Measurements from ENCODE around the gene DNAJC13. TPM values are rescaled to one million over a fixed set of nuclear protein-coding genes. Genes with fewer than 3 reads are reported as not detected.

Gene DNAJC13
- total RNA-seq, 1 experiment from 2014 or later = 33.0 TPM

GRCh38 chr3:132504375-132504933, 87.2 kb downstream of the DNAJC13 start:
- no TSS peak for BruUV-seq (replicated peaks)
- Mint-ChIP-seq H3K36me3 (ENCODE audit: insufficient read depth, unreplicated experiment) (peaks cover 82% of the 10 kb centered on the region), H3K4me1 (ENCODE audit: insufficient read depth, unreplicated experiment) (no peaks in the 10 kb centered on the region), H3K27me3 (ENCODE audit: insufficient read depth, unreplicated experiment) (no peaks in the 10 kb centered on the region), H3K9me3 (ENCODE audit: unreplicated experiment) (no peaks in the 10 kb centered on the region), H3K4me3 (ENCODE audit: unreplicated experiment) (no peak overlapping the region), H3K27ac (ENCODE audit: low read depth, unreplicated experiment) (no peak overlapping the region)
- intact Hi-C loops (cut with micrococcal nuclease) = no loop called here
- ChIA-PET CTCF (interaction anchor here (0.5 to 1.6 kb wide), 5 partner anchors 9 to 138 kb away, joined by 3 to 4 read pairs (median 3); no protein-coding TSS in a partner anchor), POLR2A (interaction anchor here (0.7 kb wide), 1 partner anchor 1124 kb away, joined by 3 read pairs; no protein-coding TSS in a partner anchor)
- TF ChIP-seq CTCF (IDR thresholded peaks at IDR 0.05; ENCODE audit: unreplicated experiment) = no peak
- DNase-seq (ENCODE audit: unreplicated experiment) = no peak

GRCh38 chr3:132507657-132508056, 90.4 kb downstream of the DNAJC13 start:
- ChIA-PET CTCF (interaction anchor here (0.6 to 1.4 kb wide), 4 partner anchors 20 to 1463 kb away, joined by 3 to 4 read pairs (median 3); no protein-coding TSS in a partner anchor), POLR2A (interaction anchor here (0.6 kb wide), 1 partner anchor 203 kb away, joined by 4 read pairs; no protein-coding TSS in a partner anchor)
- TF ChIP-seq CTCF (IDR thresholded peaks at IDR 0.05; ENCODE audit: unreplicated experiment) = no peak
- H3K4me1 Mint-ChIP-seq (ENCODE audit: insufficient read depth, unreplicated experiment) = no peaks in the 10 kb centered on the region
- no peaks in the 10 kb centered on the region for H3K9me3 Mint-ChIP-seq (ENCODE audit: unreplicated experiment)
- no peak overlapping the region for H3K4me3 Mint-ChIP-seq (ENCODE audit: unreplicated experiment)
- H3K27me3 Mint-ChIP-seq (ENCODE audit: insufficient read depth, unreplicated experiment) = no peaks in the 10 kb centered on the region
- intact Hi-C loops (cut with micrococcal nuclease) = no loop called here
- H3K36me3 Mint-ChIP-seq (ENCODE audit: insufficient read depth, unreplicated experiment) = peaks cover 66% of the 10 kb centered on the region
- H3K27ac Mint-ChIP-seq (ENCODE audit: low read depth, unreplicated experiment) = no peak overlapping the region
- peak; percentile 5 for DNase-seq (ENCODE audit: unreplicated experiment)
- BruUV-seq (replicated peaks) = no TSS peak

GRCh38 chr3:132509096-132509495, 91.8 kb downstream of the DNAJC13 start:
- TF ChIP-seq CTCF (IDR thresholded peaks at IDR 0.05; ENCODE audit: unreplicated experiment) = no peak
- ChIA-PET POLR2A (interaction anchor here (0.6 to 0.7 kb wide), 2 partner anchors 23 to 91 kb away, joined by 3 read pairs; no protein-coding TSS in a partner anchor), CTCF (interaction anchor here (0.9 to 1.4 kb wide), 4 partner anchors 18 to 471 kb away, joined by 3 to 4 read pairs (median 3); no protein-coding TSS in a partner anchor)
- intact Hi-C loops (cut with micrococcal nuclease) = no loop called here
- no peak overlapping the region for H3K4me3 Mint-ChIP-seq (ENCODE audit: unreplicated experiment)
- H3K36me3 Mint-ChIP-seq (ENCODE audit: insufficient read depth, unreplicated experiment) = peaks cover 74% of the 10 kb centered on the region
- H3K27me3 Mint-ChIP-seq (ENCODE audit: insufficient read depth, unreplicated experiment) = no peaks in the 10 kb centered on the region
- no peaks in the 10 kb centered on the region for H3K9me3 Mint-ChIP-seq (ENCODE audit: unreplicated experiment)
- BruUV-seq (replicated peaks) = no TSS peak
- no peak for DNase-seq (ENCODE audit: unreplicated experiment)
- no peaks in the 10 kb centered on the region for H3K4me1 Mint-ChIP-seq (ENCODE audit: insufficient read depth, unreplicated experiment)
- H3K27ac Mint-ChIP-seq (ENCODE audit: low read depth, unreplicated experiment) = no peak overlapping the region

- Mint-ChIP-seq H3K9me3 (ENCODE audit: unreplicated experiment) (no peaks in the 10 kb centered on the region), H3K4me3 (ENCODE audit: unreplicated experiment) (no peak overlapping the region), H3K27ac (ENCODE audit: low read depth, unreplicated experiment) (no peak overlapping the region), H3K36me3 (ENCODE audit: insufficient read depth, unreplicated experiment) (peaks cover 72% of the 10 kb centered on the region), H3K27me3 (ENCODE audit: insufficient read depth, unreplicated experiment) (no peaks in the 10 kb centered on the region), H3K4me1 (ENCODE audit: insufficient read depth, unreplicated experiment) (no peaks in the 10 kb centered on the region)
- ChIA-PET POLR2A (interaction anchor here (0.7 kb wide), 1 partner anchor 91 kb away, joined by 3 read pairs; no protein-coding TSS in a partner anchor), CTCF (interaction anchor here (1.1 to 1.3 kb wide), 3 partner anchors 12 to 471 kb away, joined by 3 to 4 read pairs (median 3); no protein-coding TSS in a partner anchor)
- TF ChIP-seq CTCF (IDR thresholded peaks at IDR 0.05; ENCODE audit: unreplicated experiment) = no peak
- no TSS peak for BruUV-seq (replicated peaks)
- DNase-seq (ENCODE audit: unreplicated experiment) = no peak
- intact Hi-C loops (cut with micrococcal nuclease) = no loop called here
Observed at GRCh38 chr3:132509506-132509905, 92.2 kb downstream of the DNAJC13 start.
